ENCODE measurements around the gene ASGR1. TPM values are rescaled to one million over a fixed set of nuclear protein-coding genes. Genes with fewer than 3 reads are reported as not detected.

The ASGR1 gene
- total and polyA plus RNA-seq, 2 donors, result 0.90 to 3.3 TPM

GRCh38 chr17:7222093-7222971 is 43.2 kb upstream of the ASGR1 start:
- 97% methylated on average over 15 of the region's 15 CpGs for WGBS
- Histone ChIP-seq H3K27me3 (ENCODE audit: control insufficient read depth in 2 of 2, insufficient read depth in 1 of 2, low read length in 1 of 2) (no peaks in the 10 kb centered on the region), H3K4me1 (ENCODE audit: control insufficient read depth in 2 of 2, insufficient read depth in 2 of 2, low read length in 2 of 2) (peaks cover 27 to 37% of the 10 kb centered on the region in 2 donors), H3K4me3 (ENCODE audit: low read length in 2 of 2) (no peak overlapping the region), H3K9me3 (ENCODE audit: control insufficient read depth in 2 of 2, insufficient read depth in 1 of 2, low read length in 1 of 2) (peaks cover 0 to 3% of the 10 kb centered on the region in 2 donors), H3K27ac (ENCODE audit: low read depth in 1 of 2, low read length in 1 of 2) (peak overlapping the region in 1 of 2 donors; percentile 9), H3K36me3 (ENCODE audit: control insufficient read depth in 2 of 2, insufficient read depth in 2 of 2, low read length in 1 of 2) (peaks cover 56 to 58% of the 10 kb centered on the region in 2 donors)
- DNase-seq (ENCODE audit: low read depth in 6 of 9, low spot score in 9 of 9), result no peak

DNA sequence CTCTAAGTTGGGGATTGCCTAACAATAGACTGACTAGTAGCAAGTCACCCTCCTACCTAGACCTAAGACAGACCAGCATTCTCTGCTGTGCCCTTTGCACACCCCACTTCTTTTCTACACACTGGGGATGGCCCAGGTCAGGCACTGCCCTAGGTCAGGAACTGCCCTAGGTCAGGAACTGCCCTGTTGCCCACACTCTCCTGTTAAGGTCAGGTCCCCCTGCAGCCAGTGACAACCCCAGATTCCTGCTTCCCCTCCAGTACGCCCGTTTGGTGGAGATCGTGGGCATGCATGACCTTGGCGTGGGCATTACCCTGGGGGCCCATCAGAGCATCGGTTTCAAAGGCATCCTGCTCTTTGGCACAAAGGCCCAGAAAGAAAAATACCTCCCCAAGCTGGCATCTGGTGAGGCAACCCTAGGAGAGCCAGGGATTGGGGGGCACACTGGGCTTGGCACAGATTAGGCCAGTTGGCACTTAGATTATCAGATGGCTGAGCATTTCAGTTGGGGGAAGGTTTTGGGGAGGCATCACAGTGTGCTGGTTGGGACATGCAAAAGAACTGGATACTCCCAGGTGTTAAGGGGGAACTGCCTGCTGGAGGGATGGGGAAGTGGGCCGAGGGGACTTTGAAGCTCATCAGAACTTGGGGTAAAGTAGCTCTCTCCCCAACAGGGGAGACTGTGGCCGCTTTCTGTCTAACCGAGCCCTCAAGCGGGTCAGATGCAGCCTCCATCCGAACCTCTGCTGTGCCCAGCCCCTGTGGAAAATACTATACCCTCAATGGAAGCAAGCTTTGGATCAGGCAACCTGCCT is 42.3 kb upstream of the ASGR1 start:
- peaks cover 32 to 43% of the 10 kb centered on the region in 2 donors for H3K4me1 ChIP-seq (ENCODE audit: control insufficient read depth in 2 of 2, insufficient read depth in 2 of 2, low read length in 2 of 2)
- WGBS, result 87% methylated on average over 10 of the region's 10 CpGs
- H3K27me3 ChIP-seq (ENCODE audit: control insufficient read depth in 2 of 2, insufficient read depth in 1 of 2, low read length in 1 of 2), result no peaks in the 10 kb centered on the region
- peaks cover 47 to 50% of the 10 kb centered on the region in 2 donors for H3K36me3 ChIP-seq (ENCODE audit: control insufficient read depth in 2 of 2, insufficient read depth in 2 of 2, low read length in 1 of 2)
- H3K4me3 ChIP-seq (ENCODE audit: low read length in 2 of 2), result no peak overlapping the region
- peak overlapping the region in 1 of 2 donors; percentile 3 for H3K27ac ChIP-seq (ENCODE audit: low read depth in 1 of 2, low read length in 1 of 2)
- DNase-seq (ENCODE audit: low read depth in 6 of 9, low spot score in 9 of 9), result no peak
- peaks cover 0 to 3% of the 10 kb centered on the region in 2 donors for H3K9me3 ChIP-seq (ENCODE audit: control insufficient read depth in 2 of 2, insufficient read depth in 1 of 2, low read length in 1 of 2)

GRCh38 chr17:7220593-7221277 is 41.6 kb upstream of the ASGR1 start:
- peak overlapping the region; percentile 72 to 94 for H3K4me3 ChIP-seq (ENCODE audit: low read length in 2 of 2)
- H3K9me3 ChIP-seq (ENCODE audit: control insufficient read depth in 2 of 2, insufficient read depth in 1 of 2, low read length in 1 of 2), result peaks cover 0 to 3% of the 10 kb centered on the region in 2 donors
- peak in 2 of 9 donors; percentile 53 to 69 for DNase-seq (ENCODE audit: low read depth in 6 of 9, low spot score in 9 of 9)
- peaks cover 40 to 43% of the 10 kb centered on the region in 2 donors for H3K36me3 ChIP-seq (ENCODE audit: control insufficient read depth in 2 of 2, insufficient read depth in 2 of 2, low read length in 1 of 2)
- no peaks in the 10 kb centered on the region for H3K27me3 ChIP-seq (ENCODE audit: control insufficient read depth in 2 of 2, insufficient read depth in 1 of 2, low read length in 1 of 2)
- H3K4me1 ChIP-seq (ENCODE audit: control insufficient read depth in 2 of 2, insufficient read depth in 2 of 2, low read length in 2 of 2), result peaks cover 39 to 50% of the 10 kb centered on the region in 2 donors
- peak overlapping the region; percentile 89 to 90 for H3K27ac ChIP-seq (ENCODE audit: low read depth in 1 of 2, low read length in 1 of 2)
- 51% methylated on average over 11 of the region's 11 CpGs for WGBS

GRCh38 chr17:7219812-7220592 is 40.8 kb upstream of the ASGR1 start, which contains the start of the genes ACADVL and DLG4:
TSS of gene ACADVL (plus strand) at chr17:7219938. CDS start at chr17:7219985, 47 bp downstream.
TSS of gene DLG4 (minus strand) at chr17:7219836.
- Histone ChIP-seq H3K9me3 (ENCODE audit: control insufficient read depth in 2 of 2, insufficient read depth in 1 of 2, low read length in 1 of 2) (peaks cover 0 to 3% of the 10 kb centered on the region in 2 donors), H3K27me3 (ENCODE audit: control insufficient read depth in 2 of 2, insufficient read depth in 1 of 2, low read length in 1 of 2) (no peaks in the 10 kb centered on the region), H3K4me1 (ENCODE audit: control insufficient read depth in 2 of 2, insufficient read depth in 2 of 2, low read length in 2 of 2) (peaks cover 43 to 58% of the 10 kb centered on the region in 2 donors), H3K27ac (ENCODE audit: low read depth in 1 of 2, low read length in 1 of 2) (peak within 1 kb of the TSS; percentile 89 to 90), H3K36me3 (ENCODE audit: control insufficient read depth in 2 of 2, insufficient read depth in 2 of 2, low read length in 1 of 2) (peaks cover 33 to 36% of the 10 kb centered on the region in 2 donors), H3K4me3 (ENCODE audit: low read length in 2 of 2) (peak within 1 kb of the TSS; percentile 72 to 94)
- WGBS, result under 1% methylated on average over 63 of the region's 63 CpGs
- peak in 3 of 9 donors; percentile 70 to 84 (median 74) for DNase-seq (ENCODE audit: low read depth in 6 of 9, low spot score in 9 of 9)

GRCh38 chr17:7219229-7219811 is 40.1 kb upstream of the ASGR1 start:
- H3K36me3 ChIP-seq (ENCODE audit: control insufficient read depth in 2 of 2, insufficient read depth in 2 of 2, low read length in 1 of 2), result peaks cover 26 to 30% of the 10 kb centered on the region in 2 donors
- 21% methylated on average over 12 of the region's 12 CpGs for WGBS

DNA sequence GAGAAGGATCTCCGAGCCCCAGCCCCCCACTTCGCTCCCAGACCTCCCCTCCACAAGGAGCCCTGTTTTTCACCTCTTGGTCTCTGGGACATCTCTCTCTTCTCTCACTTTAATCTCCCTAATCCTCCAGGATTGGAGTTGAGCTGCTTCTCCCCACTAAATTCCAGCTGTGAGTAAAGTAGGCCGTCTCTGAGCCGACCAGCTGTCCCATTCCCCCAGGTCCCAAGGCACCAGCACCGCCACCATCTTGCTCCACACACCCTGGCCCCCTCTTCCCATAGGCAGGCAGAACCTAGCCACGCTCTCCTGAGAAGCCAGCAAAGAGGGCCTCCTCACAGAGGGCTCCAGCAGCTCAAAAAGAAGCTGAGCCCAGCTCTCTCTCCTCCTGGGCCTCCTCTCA is 39.6 kb upstream of the ASGR1 start:
- peak overlapping the region; percentile 37 to 90 for H3K27ac ChIP-seq (ENCODE audit: low read depth in 1 of 2, low read length in 1 of 2)
- H3K4me1 ChIP-seq (ENCODE audit: control insufficient read depth in 2 of 2, insufficient read depth in 2 of 2, low read length in 2 of 2), result peaks cover 48 to 70% of the 10 kb centered on the region in 2 donors
- no peak overlapping the region for H3K4me3 ChIP-seq (ENCODE audit: low read length in 2 of 2)
- peaks cover 0 to 3% of the 10 kb centered on the region in 2 donors for H3K9me3 ChIP-seq (ENCODE audit: control insufficient read depth in 2 of 2, insufficient read depth in 1 of 2, low read length in 1 of 2)
- no peaks in the 10 kb centered on the region for H3K27me3 ChIP-seq (ENCODE audit: control insufficient read depth in 2 of 2, insufficient read depth in 1 of 2, low read length in 1 of 2)
- WGBS, result 81% methylated on average over 6 of the region's 6 CpGs
- no peak for DNase-seq (ENCODE audit: low read depth in 6 of 9, low spot score in 9 of 9)
- peaks cover 20 to 24% of the 10 kb centered on the region in 2 donors for H3K36me3 ChIP-seq (ENCODE audit: control insufficient read depth in 2 of 2, insufficient read depth in 2 of 2, low read length in 1 of 2)

More at GRCh38 chr17:7219229-7219811, 40.1 kb upstream of the ASGR1 start:
- Histone ChIP-seq H3K27me3 (ENCODE audit: control insufficient read depth in 2 of 2, insufficient read depth in 1 of 2, low read length in 1 of 2) (no peaks in the 10 kb centered on the region), H3K4me3 (ENCODE audit: low read length in 2 of 2) (peak overlapping the region; percentile 72 to 94), H3K4me1 (ENCODE audit: control insufficient read depth in 2 of 2, insufficient read depth in 2 of 2, low read length in 2 of 2) (peaks cover 46 to 64% of the 10 kb centered on the region in 2 donors), H3K9me3 (ENCODE audit: control insufficient read depth in 2 of 2, insufficient read depth in 1 of 2, low read length in 1 of 2) (peaks cover 0 to 3% of the 10 kb centered on the region in 2 donors), H3K27ac (ENCODE audit: low read depth in 1 of 2, low read length in 1 of 2) (peak overlapping the region; percentile 89 to 90)
- DNase-seq (ENCODE audit: low read depth in 6 of 9, low spot score in 9 of 9), result peak in 1 of 9 donors; percentile 15

DNA sequence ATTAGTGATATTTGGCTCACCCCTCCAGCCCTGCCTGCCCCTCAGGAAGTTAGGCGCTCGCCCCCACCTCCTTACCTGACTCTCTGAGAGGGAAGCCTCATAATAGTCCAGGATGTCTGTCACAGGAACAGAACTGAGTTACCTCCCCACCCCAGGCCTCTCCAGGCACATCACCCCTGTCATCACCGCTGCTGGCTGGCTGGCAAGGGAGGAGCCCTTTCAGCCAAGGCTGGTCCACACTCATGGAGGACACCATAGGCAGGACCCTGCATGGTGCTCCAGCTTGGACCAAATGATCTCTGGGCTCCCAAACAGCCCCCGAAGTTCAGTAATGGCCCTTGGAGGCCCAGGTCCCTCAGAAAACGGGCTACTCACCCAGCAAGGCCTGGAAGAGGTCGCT is 39.0 kb upstream of the ASGR1 start:
- H3K4me1 ChIP-seq (ENCODE audit: control insufficient read depth in 2 of 2, insufficient read depth in 2 of 2, low read length in 2 of 2), result peaks cover 53 to 76% of the 10 kb centered on the region in 2 donors
- H3K4me3 ChIP-seq (ENCODE audit: low read length in 2 of 2), result peak overlapping the region; percentile 58 to 65
- H3K27ac ChIP-seq (ENCODE audit: low read depth in 1 of 2, low read length in 1 of 2), result peak overlapping the region; percentile 64 to 90
- DNase-seq (ENCODE audit: low read depth in 6 of 9, low spot score in 9 of 9), result peak in 1 of 9 donors; percentile 45
- H3K9me3 ChIP-seq (ENCODE audit: control insufficient read depth in 2 of 2, insufficient read depth in 1 of 2, low read length in 1 of 2), result peaks cover 0 to 3% of the 10 kb centered on the region in 2 donors
- H3K36me3 ChIP-seq (ENCODE audit: control insufficient read depth in 2 of 2, insufficient read depth in 2 of 2, low read length in 1 of 2), result peaks cover 14 to 18% of the 10 kb centered on the region in 2 donors
- no peaks in the 10 kb centered on the region for H3K27me3 ChIP-seq (ENCODE audit: control insufficient read depth in 2 of 2, insufficient read depth in 1 of 2, low read length in 1 of 2)
- 79% methylated on average over 6 of the region's 6 CpGs for WGBS
